Breast epithelium (tissue), 3 donors: ENCODE data around the gene PPARD.
A peak's percentile ranks its signal among the peaks of the same experiment; 100 is the strongest.

ENCODE experiments used
- CTCF ChIP-seq, 3 donors: fragments of 450-650 bp; IDR thresholded peaks; one replicate each; pipeline ENCODE4 v1.5.1; 2016 to 2017; ENCODE audit warnings: antibody characterized with exemption in 3 of 3, mild to moderate bottlenecking in 3 of 3, moderate library complexity in 3 of 3
- POLR2A ChIP-seq: fragments of 450-650 bp; IDR thresholded peaks from one replicate; pipeline ENCODE4 v1.6.1; 2016; ENCODE audit warnings: antibody characterized with exemption, mild to moderate bottlenecking, moderate library complexity
- POLR2AphosphoS5 ChIP-seq, 3 donors: sonication (generic); formaldehyde crosslinking; IDR thresholded peaks; one replicate each; pipeline ENCODE4 v1.6.1; 2017; ENCODE audit warnings: antibody characterized with exemption in 3 of 3

- TF ChIP-seq CTCF (IDR thresholded peaks at IDR 0.05) (peak; percentile 92 to 97 (median 97)), POLR2A (peak; percentile 78), POLR2AphosphoS5 (IDR thresholded peaks at IDR 0.05) (peak; percentile 97 to 98 (median 97))
Measured at GRCh38 chr6:35468181-35468979, 126.0 kb downstream of the PPARD start, which contains the start of gene RPL10A.
